SK-N-MC (cell line): ENCODE measurements around the gene CEACAM6.

Experiments used
- EZH2 ChIP-seq: fragments of 200-600 bp; sonication (generic); IDR thresholded peaks from one replicate; pipeline ENCODE4 v1.6.1; 2017; ENCODE audit warnings: antibody characterized with exemption
- POLR2AphosphoS5 ChIP-seq: IDR thresholded peaks from 2 replicates; pipeline ENCODE4 v1.6.1; 2012; ENCODE audit warnings: mild to moderate bottlenecking, low read depth, low read length, borderline replicate concordance

DNA sequence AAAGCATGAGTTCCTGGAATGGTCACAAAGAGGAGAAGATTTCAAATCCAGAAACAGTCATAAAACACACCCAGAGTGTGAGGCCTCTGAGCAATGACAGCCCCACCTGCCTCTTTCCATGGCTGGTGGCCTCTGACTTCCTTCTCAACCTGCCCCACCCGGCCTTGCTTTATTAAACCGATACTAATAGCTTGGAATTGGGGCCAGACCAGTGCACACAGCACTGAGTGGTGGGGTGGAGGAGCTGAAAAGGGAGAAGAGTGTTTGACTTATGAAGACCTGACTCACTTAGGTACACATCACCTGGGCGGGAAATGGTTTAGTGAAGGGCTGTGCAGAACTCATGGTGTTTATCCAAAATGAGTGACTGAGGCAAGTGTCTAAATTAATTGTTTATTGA lies 20.7 kb upstream of the CEACAM6 start:
- TF ChIP-seq POLR2AphosphoS5: no peak
- TF ChIP-seq EZH2: no peak
